Activated CD4-positive, alpha-beta T cell treated with anti-CD3 and anti-CD28 coated beads, Interleukin-2, amount 10 ng/mL, durations not matched to agents 7 days and 5 days (primary cell): ENCODE measurements around the gene JPH3. TPM values are rescaled to one million over a fixed set of nuclear protein-coding genes. Genes with fewer than 3 reads are reported as not detected.
"Not testable (repeated sequence)": the region's sequence is repeated elsewhere in the genome, so short reads cannot be mapped to it uniquely, and the experiment has no call there.

Source experiments
- CTCF ChIA-PET: fragments of 350-600 bp; sonication (Branson Sonifier 250); formaldehyde crosslinking; loops from one replicate; lab custom pipeline; 2021; ENCODE audit warnings: antibody characterized with exemption; lab: Charles Lee
- POLR2A ChIA-PET: fragments of 350-600 bp; sonication (Branson Sonifier 250); formaldehyde crosslinking; loops from one replicate; lab custom pipeline; 2021; ENCODE audit warnings: antibody characterized with exemption; lab: Charles Lee
- DNase-seq: peaks from one replicate; pipeline ENCODE4 v3.0.0-alpha.2; 2020
- H3K27ac Mint-ChIP-seq: one replicate; pipeline ENCODE4 v1.8.0; 2021; ENCODE audit warnings: mild to moderate bottlenecking, moderate library complexity, mixed read lengths
- H3K27me3 Mint-ChIP-seq: one replicate; pipeline ENCODE4 v1.8.0; 2021; ENCODE audit warnings: mixed read lengths
- H3K36me3 Mint-ChIP-seq: one replicate; pipeline ENCODE4 v1.8.0; 2021; ENCODE audit warnings: low read depth, mixed read lengths
- H3K4me1 Mint-ChIP-seq: one replicate; pipeline ENCODE4 v1.8.0; 2021; ENCODE audit warnings: mixed read lengths
- H3K4me3 Mint-ChIP-seq: one replicate; pipeline ENCODE4 v1.8.0; 2021; ENCODE audit warnings: mild to moderate bottlenecking, moderate library complexity, mixed read lengths
- H3K9me3 Mint-ChIP-seq: one replicate; pipeline ENCODE4 v1.8.0; 2021; ENCODE audit warnings: mixed read lengths
- total RNA-seq, 2 experiments: library from RNA; stranded (reverse); gene quantifications; one replicate each; pipeline ENCODE4 v1.2.3, GENCODE V29; 2021

JPH3 gene
- total RNA-seq, 2 experiments from 2014 or later: not detected

DNA sequence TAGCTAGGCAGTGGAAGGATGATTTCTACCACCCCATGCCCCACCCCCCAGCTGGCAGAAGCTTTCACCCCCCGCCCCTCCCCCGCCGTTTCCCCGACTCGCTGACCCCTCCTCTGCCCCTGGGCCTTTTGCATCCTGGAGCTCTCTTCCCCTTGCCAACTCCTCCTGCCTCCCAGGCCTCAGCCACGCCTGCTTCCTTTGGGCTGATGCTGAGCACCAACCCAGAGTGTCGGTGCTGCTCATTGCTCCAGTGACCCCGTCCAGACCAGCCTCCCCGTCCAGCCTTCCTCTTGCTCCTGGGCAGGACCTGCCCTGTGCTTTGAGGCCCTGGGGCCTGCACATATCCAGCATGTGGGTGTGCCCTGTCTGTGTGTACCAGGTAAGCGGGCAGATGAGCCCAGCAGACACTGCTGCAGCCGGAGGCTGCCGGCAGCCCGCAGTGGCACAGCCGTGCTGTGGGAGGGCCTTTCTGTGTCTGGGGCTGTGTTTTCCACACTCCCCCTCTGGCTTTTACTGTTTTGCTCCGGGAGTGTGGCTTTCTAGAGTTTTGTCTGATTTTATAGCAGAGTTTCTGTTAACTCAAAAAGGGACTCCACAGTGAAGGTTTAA is 72.9 kb downstream of the JPH3 start:
- DNase-seq: no peak
- H3K4me3 Mint-ChIP-seq: no peak overlapping the region
- H3K27ac Mint-ChIP-seq: no peak overlapping the region
- ChIA-PET POLR2A (no interaction called here), CTCF (no interaction called here)
- H3K9me3 Mint-ChIP-seq: no peaks in the 10 kb centered on the region
- no peaks in the 10 kb centered on the region for H3K36me3 Mint-ChIP-seq
- no peaks in the 10 kb centered on the region for H3K27me3 Mint-ChIP-seq
- no peaks in the 10 kb centered on the region for H3K4me1 Mint-ChIP-seq

- no peaks in the 10 kb centered on the region for H3K9me3 Mint-ChIP-seq
- CTCF ChIA-PET: no interaction called here
Observed at GRCh38 chr16:87677830-87678229, 75.5 kb downstream of the JPH3 start.

GRCh38 chr16:87678618-87679017 is 76.3 kb downstream of the JPH3 start:
- CTCF ChIA-PET: no interaction called here

More at GRCh38 chr16:87677830-87678229, 75.5 kb downstream of the JPH3 start:
- no peak overlapping the region for H3K27ac Mint-ChIP-seq
- H3K4me3 Mint-ChIP-seq: no peak overlapping the region
- POLR2A ChIA-PET: no interaction called here
- no peak for DNase-seq
- no peaks in the 10 kb centered on the region for H3K27me3 Mint-ChIP-seq
- H3K36me3 Mint-ChIP-seq: no peaks in the 10 kb centered on the region
- no peaks in the 10 kb centered on the region for H3K4me1 Mint-ChIP-seq

GRCh38 chr16:87679593-87680271 is 77.4 kb downstream of the JPH3 start:
- no peaks in the 10 kb centered on the region for H3K36me3 Mint-ChIP-seq
- H3K4me1 Mint-ChIP-seq: no peaks in the 10 kb centered on the region
- H3K27me3 Mint-ChIP-seq: no peaks in the 10 kb centered on the region
- H3K27ac Mint-ChIP-seq: no peak overlapping the region
- DNase-seq: no peak
- POLR2A ChIA-PET: no interaction called here
- no peak overlapping the region for H3K4me3 Mint-ChIP-seq
- CTCF ChIA-PET: no interaction called here
- H3K9me3 Mint-ChIP-seq: no peaks in the 10 kb centered on the region

More at GRCh38 chr16:87678618-87679017, 76.3 kb downstream of the JPH3 start:
- no peak overlapping the region for H3K4me3 Mint-ChIP-seq
- H3K27me3 Mint-ChIP-seq: no peaks in the 10 kb centered on the region
- no peak for DNase-seq
- no peaks in the 10 kb centered on the region for H3K4me1 Mint-ChIP-seq
- H3K9me3 Mint-ChIP-seq: no peaks in the 10 kb centered on the region
- H3K27ac Mint-ChIP-seq: no peak overlapping the region
- POLR2A ChIA-PET: no interaction called here
- no peaks in the 10 kb centered on the region for H3K36me3 Mint-ChIP-seq

DNA sequence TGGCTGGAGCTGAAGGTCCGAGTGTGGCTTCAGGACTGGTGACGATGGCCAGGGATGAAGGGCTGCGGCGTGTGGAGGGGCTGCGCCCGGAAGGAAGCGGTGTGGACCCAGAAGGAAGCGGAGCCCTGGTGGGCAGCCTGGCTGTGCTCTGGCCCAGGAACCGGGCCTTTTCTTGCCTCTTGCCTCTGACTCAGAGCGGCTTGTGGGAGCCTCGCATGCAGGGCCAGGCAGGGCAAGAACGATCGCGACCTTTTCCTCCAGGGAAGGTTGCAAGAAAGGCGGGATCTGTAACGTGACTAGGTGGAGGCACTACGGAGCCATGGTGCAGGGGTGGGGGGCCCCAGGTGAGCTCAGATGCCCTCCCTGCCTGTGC is 78.0 kb downstream of the JPH3 start:
- no peaks in the 10 kb centered on the region for H3K27me3 Mint-ChIP-seq
- CTCF ChIA-PET: no interaction called here
- POLR2A ChIA-PET: no interaction called here
- no peaks in the 10 kb centered on the region for H3K9me3 Mint-ChIP-seq
- no peak overlapping the region for H3K4me3 Mint-ChIP-seq
- H3K27ac Mint-ChIP-seq: no peak overlapping the region
- no peak for DNase-seq
- H3K4me1 Mint-ChIP-seq: no peaks in the 10 kb centered on the region
- H3K36me3 Mint-ChIP-seq: no peaks in the 10 kb centered on the region

DNA sequence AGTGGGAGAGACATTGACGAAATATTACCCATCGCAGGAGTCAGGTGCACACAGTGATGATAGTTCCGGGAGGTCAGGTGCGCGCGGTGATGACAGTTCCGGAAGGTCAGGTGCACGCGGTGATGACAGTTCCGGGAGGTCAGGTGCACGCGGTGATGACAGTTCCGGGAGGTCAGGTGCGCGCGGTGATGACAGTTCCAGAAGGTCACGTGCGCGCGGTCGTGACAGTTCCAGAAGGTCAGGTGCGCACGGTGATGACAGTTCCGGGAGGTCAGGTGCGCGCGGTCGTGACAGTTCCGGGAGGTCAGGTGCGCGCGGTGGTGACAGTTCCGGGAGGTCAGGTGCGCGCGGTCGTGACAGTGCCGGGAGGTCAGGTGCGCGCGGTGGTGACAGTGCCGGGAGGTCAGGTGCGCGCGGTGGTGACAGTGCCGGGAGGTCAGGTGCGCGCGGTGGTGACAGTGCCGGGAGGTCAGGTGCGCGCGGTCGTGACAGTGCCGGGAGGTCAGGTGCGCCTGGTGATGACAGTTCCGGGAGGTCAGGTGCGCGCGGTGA is 78.8 kb downstream of the JPH3 start:
- H3K27me3 Mint-ChIP-seq, POLR2A ChIA-PET: not testable (repeated sequence)
- CTCF ChIA-PET: interaction anchor here (0.7 kb wide), 1 partner anchor 207 kb away, joined by 3 read pairs; no protein-coding TSS in a partner anchor

GRCh38 chr16:87681981-87682570 is 79.8 kb downstream of the JPH3 start:
- Mint-ChIP-seq H3K27me3 (no peaks in the 10 kb centered on the region), H3K9me3 (no peaks in the 10 kb centered on the region), H3K4me3 (no peak overlapping the region), H3K27ac (no peak overlapping the region), H3K36me3 (no peaks in the 10 kb centered on the region), H3K4me1 (no peaks in the 10 kb centered on the region)
- no peak for DNase-seq
- ChIA-PET CTCF (interaction anchor here (0.7 kb wide), 1 partner anchor 208 kb away, joined by 3 read pairs; no protein-coding TSS in a partner anchor), POLR2A (no interaction called here)

More for the DNA sequence above, 78.8 kb downstream of the JPH3 start:
- not testable (repeated sequence) for H3K9me3 Mint-ChIP-seq, H3K4me1 Mint-ChIP-seq, DNase-seq, H3K36me3 Mint-ChIP-seq, H3K4me3 Mint-ChIP-seq
- H3K27ac Mint-ChIP-seq: peak overlapping the region; percentile 19

GRCh38 chr16:87682852-87683399 is 80.6 kb downstream of the JPH3 start:
- no peaks in the 10 kb centered on the region for H3K27me3 Mint-ChIP-seq

GRCh38 chr16:87684106-87684677 is 81.9 kb downstream of the JPH3 start:
- Mint-ChIP-seq H3K27ac (no peak overlapping the region), H3K36me3 (no peaks in the 10 kb centered on the region), H3K4me3 (no peak overlapping the region), H3K9me3 (no peaks in the 10 kb centered on the region), H3K4me1 (no peaks in the 10 kb centered on the region), H3K27me3 (no peaks in the 10 kb centered on the region)
- POLR2A ChIA-PET: no interaction called here
- CTCF ChIA-PET: no interaction called here
- DNase-seq: no peak

More at GRCh38 chr16:87682852-87683399, 80.6 kb downstream of the JPH3 start:
- Mint-ChIP-seq H3K27ac (no peak overlapping the region), H3K4me3 (no peak overlapping the region), H3K4me1 (no peaks in the 10 kb centered on the region), H3K36me3 (no peaks in the 10 kb centered on the region), H3K9me3 (no peaks in the 10 kb centered on the region)
- no peak for DNase-seq
- ChIA-PET CTCF (no interaction called here), POLR2A (no interaction called here)

DNA sequence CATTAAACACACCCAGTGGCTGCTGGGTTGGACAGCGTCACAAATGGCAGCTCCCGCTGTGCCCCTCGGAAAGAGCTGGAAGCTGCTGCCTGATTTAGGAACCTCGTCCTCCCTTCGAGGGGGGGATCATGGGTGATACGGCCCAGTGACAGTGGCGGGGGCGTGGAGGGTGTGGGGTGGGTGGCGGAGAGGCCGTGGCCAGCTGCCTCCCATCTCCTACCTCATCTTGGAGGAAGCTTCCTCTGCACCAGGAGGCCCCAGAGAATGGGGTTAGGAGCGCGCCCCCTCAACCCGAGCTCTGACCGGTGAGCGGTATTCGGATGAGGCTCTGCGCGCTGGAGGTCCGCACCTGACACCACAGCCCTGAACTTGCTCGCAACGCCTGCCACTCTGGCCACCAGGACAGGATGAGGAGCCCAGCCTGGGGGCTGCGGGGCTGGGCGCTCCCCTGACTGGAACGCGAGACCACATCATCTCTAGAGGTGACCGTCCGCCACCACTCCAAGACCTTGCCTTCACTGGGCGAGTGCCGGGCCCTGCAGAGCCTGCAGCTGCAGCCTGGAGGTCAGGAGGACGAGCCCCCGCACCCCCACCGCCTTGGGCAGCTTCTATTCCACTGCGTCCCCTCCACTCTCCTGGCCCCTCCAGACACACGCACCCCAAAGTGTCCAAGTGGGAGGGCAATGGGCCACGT is 82.5 kb downstream of the JPH3 start:
- ChIA-PET POLR2A (interaction anchor here (0.6 kb wide), 1 partner anchor 19 kb away, joined by 3 read pairs; no protein-coding TSS in a partner anchor), CTCF (no interaction called here)
- Mint-ChIP-seq H3K4me3 (no peak overlapping the region), H3K27ac (no peak overlapping the region), H3K36me3 (no peaks in the 10 kb centered on the region), H3K27me3 (no peaks in the 10 kb centered on the region), H3K4me1 (no peaks in the 10 kb centered on the region), H3K9me3 (no peaks in the 10 kb centered on the region)
- DNase-seq: no peak

GRCh38 chr16:87685405-87685755 is 83.1 kb downstream of the JPH3 start:
- Mint-ChIP-seq H3K4me3 (no peak overlapping the region), H3K27me3 (no peaks in the 10 kb centered on the region), H3K9me3 (no peaks in the 10 kb centered on the region), H3K27ac (no peak overlapping the region), H3K36me3 (no peaks in the 10 kb centered on the region), H3K4me1 (no peaks in the 10 kb centered on the region)
- CTCF ChIA-PET: no interaction called here
- no peak for DNase-seq
- POLR2A ChIA-PET: interaction anchor here (0.6 kb wide), 1 partner anchor 19 kb away, joined by 3 read pairs; no protein-coding TSS in a partner anchor

GRCh38 chr16:87685766-87686165 is 83.5 kb downstream of the JPH3 start:
- ChIA-PET CTCF (no interaction called here), POLR2A (interaction anchor here (0.6 kb wide), 1 partner anchor 20 kb away, joined by 3 read pairs; no protein-coding TSS in a partner anchor)
- Mint-ChIP-seq H3K4me1 (no peaks in the 10 kb centered on the region), H3K36me3 (no peaks in the 10 kb centered on the region), H3K9me3 (no peaks in the 10 kb centered on the region), H3K27me3 (no peaks in the 10 kb centered on the region), H3K4me3 (no peak overlapping the region), H3K27ac (no peak overlapping the region)
- DNase-seq: no peak
